Smooth muscle cell (in vitro differentiated cells): Measurements from ENCODE around the gene NAB2. TPM values are rescaled to one million over a fixed set of nuclear protein-coding genes. Genes with fewer than 3 reads are reported as not detected.
A peak's percentile ranks its signal among the peaks of the same experiment; 100 is the strongest.

Experiments used
- DNase-seq: peaks from one replicate; lab custom pipeline; 2025; ENCODE audit not compliant: unreplicated experiment; lab: John Stamatoyannopoulos, UW
- H2AFZ ChIP-seq: fragments of 200-600 bp; sonication (generic); 2 replicates; pipeline ENCODE4 v1.6.0; 2016; ENCODE audit warnings: antibody characterized with exemption, low read depth, mild to moderate bottlenecking
- H3F3A ChIP-seq: fragments of 200-600 bp; sonication (generic); 2 replicates; pipeline ENCODE4 v1.6.0; 2017; ENCODE audit warnings: antibody characterized with exemption, low read depth
- H3K27ac ChIP-seq: fragments of 200-600 bp; sonication (generic); 2 replicates; pipeline ENCODE4 v1.5.1; 2016; ENCODE audit warnings: low read depth, mild to moderate bottlenecking
- H3K27me3 ChIP-seq: fragments of 200-600 bp; sonication (generic); 2 replicates; pipeline ENCODE4 v1.6.1; 2016; ENCODE audit warnings: low read depth, mild to moderate bottlenecking
- H3K36me3 ChIP-seq: fragments of 200-600 bp; sonication (generic); 2 replicates; pipeline ENCODE4 v1.5.1; 2016; ENCODE audit warnings: low read depth
- H3K4me1 ChIP-seq: fragments of 200-600 bp; sonication (generic); 2 replicates; pipeline ENCODE4 v1.5.1; 2016; ENCODE audit warnings: low read depth
- H3K4me2 ChIP-seq: fragments of 200-600 bp; sonication (generic); 2 replicates; pipeline ENCODE4 v1.6.0; 2016; ENCODE audit warnings: mild to moderate bottlenecking
- H3K4me3 ChIP-seq: fragments of 200-600 bp; sonication (generic); 2 replicates; pipeline ENCODE4 v1.5.1; 2016; ENCODE audit warnings: mild to moderate bottlenecking
- H3K79me2 ChIP-seq: fragments of 200-600 bp; sonication (generic); 2 replicates; pipeline ENCODE4 v1.6.0; 2016; ENCODE audit warnings: low read depth, mild to moderate bottlenecking
- H3K9ac ChIP-seq: fragments of 200-600 bp; sonication (generic); 2 replicates; pipeline ENCODE4 v1.6.0; 2016; ENCODE audit warnings: low read depth
- H3K9me3 ChIP-seq: fragments of 200-600 bp; sonication (generic); replicated peaks from 2 replicates; pipeline ENCODE4 v1.5.1; 2016; ENCODE audit warnings: low read depth
- H4K20me1 ChIP-seq: fragments of 200-600 bp; sonication (generic); 2 replicates; pipeline ENCODE4 v1.6.0; 2016; ENCODE audit warnings: low read depth
- CTCF ChIP-seq: fragments of 200-600 bp; sonication (generic); IDR thresholded peaks from 2 replicates; pipeline ENCODE4 v1.5.1; 2017; ENCODE audit warnings: borderline replicate concordance, mild to moderate bottlenecking, antibody characterized with exemption; ENCODE audit not compliant: insufficient read depth, poor library complexity, severe bottlenecking
- WGBS: methylation state at CpG from one replicate; pipeline ENCODE4 v1.1.7; 2016; ENCODE audit warnings: low lambda C conversion rate; 5-methylcytosine and 5-hydroxymethylcytosine counted together
- polyA plus RNA-seq: library from polyadenylated mRNA; unstranded; fragments of >200 nt; fragmentation: Nextera tagmentation; extraction: Ambion mirVana; gene quantifications from 2 replicates; pipeline ENCODE4 v1.2.1, GENCODE V29; 2016
- total RNA-seq: library from RNA; depleted of rRNA; stranded (reverse); fragments of >200 nt; gene quantifications from 2 replicates; pipeline ENCODE4 v1.2.3, GENCODE V29; 2014

NAB2 gene
- total and polyA plus RNA-seq, 2 experiments from 2014 or later: 39.7 to 58.3 TPM

GRCh38 chr12:57092876-57093414 lies 4.0 kb downstream of the NAB2 start:
- Histone ChIP-seq H3K9ac (no peak overlapping the region), H3K27me3 (no peaks in the 10 kb centered on the region), H3K27ac (peak overlapping the region; percentile 92), H3K9me3 (no peaks in the 10 kb centered on the region), H3K4me2 (peak overlapping the region; percentile 92), H4K20me1 (peaks cover 56% of the 10 kb centered on the region), H2AFZ (no peak overlapping the region), H3F3A (peaks cover 42% of the 10 kb centered on the region), H3K36me3 (no peaks in the 10 kb centered on the region), H3K4me3 (no peak overlapping the region), H3K4me1 (peaks cover 29% of the 10 kb centered on the region), H3K79me2 (peaks cover 41% of the 10 kb centered on the region)
- no peak for DNase-seq
- 84% methylated on average over 4 of the region's 4 CpGs for whole genome bisulfite sequencing
- TF ChIP-seq CTCF: no peak

GRCh38 chr12:57093415-57094207 lies 4.7 kb downstream of the NAB2 start:
- no peak overlapping the region for H3K4me3 ChIP-seq
- peaks cover 25% of the 10 kb centered on the region for H3K4me1 ChIP-seq
- peak overlapping the region; percentile 61 for H3K9ac ChIP-seq
- no peaks in the 10 kb centered on the region for H3K36me3 ChIP-seq
- H3F3A ChIP-seq: peaks cover 47% of the 10 kb centered on the region
- H3K79me2 ChIP-seq: peaks cover 41% of the 10 kb centered on the region
- H3K27me3 ChIP-seq: no peaks in the 10 kb centered on the region
- peak overlapping the region; percentile 92 for H3K27ac ChIP-seq
- H2AFZ ChIP-seq: no peak overlapping the region
- H3K9me3 ChIP-seq: no peaks in the 10 kb centered on the region
- peak overlapping the region; percentile 92 for H3K4me2 ChIP-seq
- peak; percentile 65 for DNase-seq
- WGBS: 50% methylated on average over 14 of the region's 24 CpGs
- H4K20me1 ChIP-seq: peaks cover 56% of the 10 kb centered on the region
- TF ChIP-seq CTCF: peak; percentile 57

- Histone ChIP-seq H3K9me3 (no peaks in the 10 kb centered on the region), H3K9ac (peak overlapping the region; percentile 61), H3K4me1 (peaks cover 25% of the 10 kb centered on the region), H4K20me1 (peaks cover 56% of the 10 kb centered on the region), H3F3A (peaks cover 47% of the 10 kb centered on the region), H3K4me3 (no peak overlapping the region), H3K27ac (peak overlapping the region; percentile 92), H3K27me3 (no peaks in the 10 kb centered on the region), H2AFZ (no peak overlapping the region), H3K79me2 (peaks cover 36% of the 10 kb centered on the region), H3K4me2 (peak overlapping the region; percentile 92), H3K36me3 (no peaks in the 10 kb centered on the region)
- TF ChIP-seq CTCF: no peak
- WGBS: 52% methylated on average over 15 of the region's 15 CpGs
- no peak for DNase-seq
Observed at GRCh38 chr12:57094208-57095160, 5.6 kb downstream of the NAB2 start.
